ENCODE measurements around the gene DCLK1. TPM values are rescaled to one million over a fixed set of nuclear protein-coding genes. Genes with fewer than 3 reads are reported as not detected.

DCLK1 gene
- total RNA-seq, 4 donors from 2014 or later = 3.8 to 10.0 (median 8.2) TPM

DNA sequence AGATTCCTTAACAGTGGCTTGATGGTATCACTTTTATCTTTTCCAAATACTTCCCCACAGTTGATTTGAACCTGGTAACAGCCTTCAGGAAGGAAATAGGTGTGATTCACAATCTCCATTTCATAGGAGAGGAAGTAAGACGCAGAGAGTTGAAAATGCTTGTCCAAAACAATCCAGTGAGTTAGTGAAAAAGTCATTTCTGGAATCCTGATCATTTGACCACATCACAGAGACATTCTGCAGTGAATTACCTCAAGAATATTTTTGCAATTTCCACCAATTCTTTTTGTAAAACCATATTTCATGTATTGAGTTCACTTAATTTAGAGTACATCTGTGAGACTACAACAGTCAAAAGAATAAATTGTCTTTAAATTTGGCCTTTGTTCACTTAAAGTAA lies 292.8 kb downstream of the DCLK1 start:
- Histone ChIP-seq H3K9me3 (no peaks in the 10 kb centered on the region), H3K27me3 (no peaks in the 10 kb centered on the region), H3K36me3 (no peaks in the 10 kb centered on the region), H3K4me1 (peaks cover 2 to 12% of the 10 kb centered on the region in 2 donors), H3K4me3 (no peak overlapping the region), H3K27ac (peak overlapping the region in 1 of 4 donors; percentile 52)
- DNase-seq (no peak), ATAC-seq (no peak)
- TF ChIP-seq POLR2A (IDR thresholded peaks at IDR 0.05) = no peak
- TF ChIP-seq, protein P1, sequence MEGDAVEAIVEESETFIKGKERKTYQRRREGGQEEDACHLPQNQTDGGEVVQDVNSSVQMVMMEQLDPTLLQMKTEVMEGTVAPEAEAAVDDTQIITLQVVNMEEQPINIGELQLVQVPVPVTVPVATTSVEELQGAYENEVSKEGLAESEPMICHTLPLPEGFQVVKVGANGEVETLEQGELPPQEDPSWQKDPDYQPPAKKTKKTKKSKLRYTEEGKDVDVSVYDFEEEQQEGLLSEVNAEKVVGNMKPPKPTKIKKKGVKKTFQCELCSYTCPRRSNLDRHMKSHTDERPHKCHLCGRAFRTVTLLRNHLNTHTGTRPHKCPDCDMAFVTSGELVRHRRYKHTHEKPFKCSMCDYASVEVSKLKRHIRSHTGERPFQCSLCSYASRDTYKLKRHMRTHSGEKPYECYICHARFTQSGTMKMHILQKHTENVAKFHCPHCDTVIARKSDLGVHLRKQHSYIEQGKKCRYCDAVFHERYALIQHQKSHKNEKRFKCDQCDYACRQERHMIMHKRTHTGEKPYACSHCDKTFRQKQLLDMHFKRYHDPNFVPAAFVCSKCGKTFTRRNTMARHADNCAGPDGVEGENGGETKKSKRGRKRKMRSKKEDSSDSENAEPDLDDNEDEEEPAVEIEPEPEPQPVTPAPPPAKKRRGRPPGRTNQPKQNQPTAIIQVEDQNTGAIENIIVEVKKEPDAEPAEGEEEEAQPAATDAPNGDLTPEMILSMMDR (IDR thresholded peaks at IDR 0.05 in 4 of 5, conservative IDR thresholded peaks at IDR 0.05 in 1 of 5) = no peak
- intact Hi-C loops (cut with DNase I; ENCODE audit: low total_unique reads) (no loop called here), in situ Hi-C loops (cut with MboI; ENCODE audit: low sequenced_read_pairs in 4 of 4) (no loop called here)

DNA sequence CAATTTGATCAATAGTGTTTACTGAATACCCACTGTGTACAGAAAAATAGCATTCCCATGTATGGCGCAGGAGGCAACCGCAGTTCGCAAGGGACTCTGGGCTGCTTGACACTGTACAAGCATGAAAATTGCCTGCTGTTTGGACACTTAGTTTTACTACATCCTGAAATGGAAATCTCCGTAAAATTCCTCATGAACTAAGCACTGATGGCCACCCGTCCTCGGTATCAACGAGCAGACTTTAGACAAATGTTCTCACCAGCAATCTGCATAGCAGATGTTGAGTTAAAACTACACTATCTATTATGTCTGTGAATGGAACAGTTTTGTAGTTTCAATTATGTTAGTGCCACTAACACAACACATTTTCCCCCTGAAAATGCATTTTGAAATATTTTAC lies 294.7 kb downstream of the DCLK1 start:
- intact Hi-C loops (cut with DNase I; ENCODE audit: low total_unique reads) = no loop called here
- in situ Hi-C loops (cut with MboI; ENCODE audit: low sequenced_read_pairs in 4 of 4) = no loop called here

DNA sequence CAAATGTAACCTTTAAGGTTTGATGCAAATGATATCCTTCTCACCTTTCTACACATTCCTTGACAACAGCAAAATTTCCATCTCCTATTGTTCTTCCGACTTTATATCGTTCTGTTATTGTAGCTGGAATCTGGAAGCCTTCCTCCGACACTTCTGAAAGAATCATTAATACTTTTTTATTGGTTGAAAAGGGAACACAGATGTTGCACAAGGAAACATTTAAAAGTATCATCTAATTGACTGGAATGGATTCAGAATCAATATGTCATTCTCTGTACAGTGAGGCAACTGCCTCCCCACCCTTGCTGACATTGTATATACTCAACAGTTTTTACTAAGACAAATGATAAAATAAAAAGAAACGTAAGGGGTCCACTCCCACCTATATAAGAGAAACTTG lies 295.2 kb downstream of the DCLK1 start:
- Histone ChIP-seq H3K4me1 (peaks cover 2 to 7% of the 10 kb centered on the region in 2 donors), H3K4me3 (no peak overlapping the region), H3K9me3 (no peaks in the 10 kb centered on the region), H3K27ac (no peak overlapping the region), H3K36me3 (no peaks in the 10 kb centered on the region), H3K27me3 (no peaks in the 10 kb centered on the region)
- DNase-seq = no peak
- TF ChIP-seq POLR2A (IDR thresholded peaks at IDR 0.05) = no peak
- TF ChIP-seq, protein P1 (IDR thresholded peaks at IDR 0.05 in 4 of 5, conservative IDR thresholded peaks at IDR 0.05 in 1 of 5) = no peak
- in situ Hi-C loops (cut with MboI; ENCODE audit: low sequenced_read_pairs in 4 of 4) = no loop called here
- no peak for ATAC-seq
- intact Hi-C loops (cut with DNase I; ENCODE audit: low total_unique reads) = no loop called here

More for the DNA sequence above, 294.7 kb downstream of the DCLK1 start:
- H3K27ac ChIP-seq = no peak overlapping the region
- no peaks in the 10 kb centered on the region for H3K36me3 ChIP-seq
- no peaks in the 10 kb centered on the region for H3K27me3 ChIP-seq
- no peaks in the 10 kb centered on the region for H3K9me3 ChIP-seq
- peaks cover 2 to 11% of the 10 kb centered on the region in 2 donors for H3K4me1 ChIP-seq
- ATAC-seq (no peak), DNase-seq (no peak)
- H3K4me3 ChIP-seq = no peak overlapping the region
- TF ChIP-seq, protein P1 (IDR thresholded peaks at IDR 0.05 in 4 of 5, conservative IDR thresholded peaks at IDR 0.05 in 1 of 5) = no peak
- TF ChIP-seq POLR2A (IDR thresholded peaks at IDR 0.05) = no peak

DNA sequence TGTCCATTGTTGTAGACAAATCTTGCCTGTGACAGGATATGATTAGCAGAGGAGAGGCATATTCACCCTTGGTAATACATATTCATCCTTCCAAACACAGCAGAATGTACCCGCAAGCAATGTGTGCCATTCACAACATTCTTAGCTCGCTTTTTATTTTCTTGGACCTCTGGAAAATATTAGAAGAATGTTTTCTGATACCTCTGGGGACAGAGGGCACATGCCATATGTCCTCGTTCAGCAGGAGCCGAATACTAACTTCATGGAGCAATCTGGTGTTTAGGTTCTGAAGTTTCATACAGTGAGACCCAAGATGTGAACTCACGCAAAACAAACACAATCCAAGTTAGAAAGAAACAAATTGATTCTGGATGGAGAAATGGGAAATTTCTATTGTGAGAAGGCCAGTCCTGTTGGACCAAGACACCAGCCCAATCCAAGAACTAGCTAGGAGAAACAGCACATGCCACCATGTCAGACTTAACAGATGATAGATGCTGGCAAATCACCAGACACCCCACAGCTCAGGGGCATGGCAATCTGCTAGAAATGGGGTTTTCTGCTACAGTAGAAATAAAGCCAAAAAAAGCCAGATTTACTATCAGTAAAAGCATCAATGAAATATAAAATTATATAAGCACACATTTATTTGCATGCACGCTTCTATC lies 297.4 kb downstream of the DCLK1 start:
- TF ChIP-seq, protein P1 (IDR thresholded peaks at IDR 0.05 in 4 of 5, conservative IDR thresholded peaks at IDR 0.05 in 1 of 5) = no peak
- TF ChIP-seq POLR2A (IDR thresholded peaks at IDR 0.05) = no peak
- intact Hi-C loops (cut with DNase I; ENCODE audit: low total_unique reads) (no loop called here), in situ Hi-C loops (cut with MboI; ENCODE audit: low sequenced_read_pairs in 4 of 4) (no loop called here)
- DNase-seq = no peak
- Histone ChIP-seq H3K4me1 (no peaks in the 10 kb centered on the region), H3K36me3 (no peaks in the 10 kb centered on the region), H3K27ac (no peak overlapping the region), H3K4me3 (no peak overlapping the region), H3K27me3 (no peaks in the 10 kb centered on the region), H3K9me3 (no peaks in the 10 kb centered on the region)
- ATAC-seq = no peak

DNA sequence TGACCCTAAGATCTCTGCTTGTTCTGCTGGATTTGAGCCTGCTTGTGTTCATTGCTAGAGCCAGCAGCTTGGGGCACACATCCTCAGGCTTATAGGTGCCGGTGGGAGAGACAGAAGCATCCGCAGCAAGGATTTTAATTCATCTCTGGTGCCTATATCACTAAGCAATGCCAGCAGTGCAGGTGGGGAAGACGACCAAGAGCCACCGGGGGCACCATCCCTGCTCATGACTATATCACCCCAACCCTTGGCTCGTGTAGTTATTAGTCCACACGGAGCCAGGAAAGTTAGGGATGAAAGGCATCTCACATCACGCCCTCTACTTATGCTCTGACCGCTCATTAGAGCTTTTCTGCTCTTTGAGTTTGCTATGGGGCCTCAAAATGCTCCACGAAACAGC lies 298.2 kb downstream of the DCLK1 start:
- intact Hi-C loops (cut with DNase I; ENCODE audit: low total_unique reads) (no loop called here), in situ Hi-C loops (cut with MboI; ENCODE audit: low sequenced_read_pairs in 4 of 4) (no loop called here)
- no peak for DNase-seq
- no peaks in the 10 kb centered on the region for H3K27me3 ChIP-seq
- no peak for ATAC-seq
- no peak overlapping the region for H3K27ac ChIP-seq
- H3K4me1 ChIP-seq = no peaks in the 10 kb centered on the region
- H3K36me3 ChIP-seq = no peaks in the 10 kb centered on the region
- H3K9me3 ChIP-seq = no peaks in the 10 kb centered on the region
- TF ChIP-seq POLR2A (IDR thresholded peaks at IDR 0.05) = no peak
- TF ChIP-seq, protein P1 (IDR thresholded peaks at IDR 0.05 in 4 of 5, conservative IDR thresholded peaks at IDR 0.05 in 1 of 5) = no peak
- H3K4me3 ChIP-seq = no peak overlapping the region

Data from gastrocnemius medialis (tissue), 4 donors.